Stimulated activated CD8-positive, alpha-beta memory T cell treated with anti-CD3 and anti-CD28 coated beads, Interleukin-2, amount 100 ng/mL, for 48 hours (primary cell): ENCODE data around the gene ARPC1A.
A peak's percentile ranks its signal among the peaks of the same experiment; 100 is the strongest.
"Not testable (repeated sequence)": the region's sequence is repeated elsewhere in the genome, so short reads cannot be mapped to it uniquely, and the experiment has no call there.

Experiments
- DNase-seq, 2 donors: peaks; one replicate each; pipeline ENCODE4 v3.0.0-alpha.2; 2020; ENCODE audit warnings: low read depth in 2 of 2

Gene ARPC1A

GRCh38 chr7:99322659-99323058 is 3.0 kb upstream of the ARPC1A start:
- DNase-seq: not testable (repeated sequence)

GRCh38 chr7:99324559-99324958 is 1.1 kb upstream of the ARPC1A start:
- DNase-seq: no peak

- no peak for DNase-seq
These were observed 651 bp upstream of the ARPC1A start for GRCh38 chr7:99325001-99325493.

- no peak for DNase-seq
These were observed 697 bp downstream of the ARPC1A start for GRCh38 chr7:99326408-99326782.

- not testable (repeated sequence) for DNase-seq
These were observed 4.7 kb downstream of the ARPC1A start for GRCh38 chr7:99330314-99330961.

- peak in 1 of 2 donors; percentile 16 for DNase-seq
These were observed 5.3 kb downstream of the ARPC1A start for GRCh38 chr7:99331002-99331401.

GRCh38 chr7:99339595-99339994 is 13.9 kb downstream of the ARPC1A start:
- DNase-seq: no peak

- no peak for DNase-seq
These were observed 15.0 kb downstream of the ARPC1A start for GRCh38 chr7:99340659-99341058.

- no peak for DNase-seq
These were observed 18.5 kb downstream of the ARPC1A start for GRCh38 chr7:99344061-99344647.

GRCh38 chr7:99350641-99351040 is 24.9 kb downstream of the ARPC1A start:
- not testable (repeated sequence) for DNase-seq

- DNase-seq: no peak
These were observed 26.5 kb downstream of the ARPC1A start for GRCh38 chr7:99352247-99352646.

- no peak for DNase-seq
These were observed 29.4 kb downstream of the ARPC1A start for GRCh38 chr7:99355098-99355497.

GRCh38 chr7:99357701-99358490 is 32.2 kb downstream of the ARPC1A start:
- DNase-seq: no peak

- DNase-seq: not testable (repeated sequence)
These were observed 32.8 kb downstream of the ARPC1A start for GRCh38 chr7:99358521-99358920.

- no peak for DNase-seq
These were observed 33.9 kb downstream of the ARPC1A start for GRCh38 chr7:99359465-99360154.

- no peak for DNase-seq
These were observed 37.1 kb downstream of the ARPC1A start for GRCh38 chr7:99362801-99363200.

- DNase-seq: no peak
These were observed 37.6 kb downstream of the ARPC1A start for GRCh38 chr7:99363286-99363685.

GRCh38 chr7:99365318-99366141 is 39.8 kb downstream of the ARPC1A start:
- peak in 1 of 2 donors; percentile 36 for DNase-seq

- DNase-seq: no peak
These were observed 40.9 kb downstream of the ARPC1A start for GRCh38 chr7:99366646-99367045.

GRCh38 chr7:99368750-99369389 is 43.2 kb downstream of the ARPC1A start:
- DNase-seq: no peak
